Left ventricle myocardium inferior (tissue), 1 donor: ENCODE data around the gene CAPSL. TPM values are rescaled to one million over a fixed set of nuclear protein-coding genes. Genes with fewer than 3 reads are reported as not detected.

Experiments used
- DNase-seq: peaks from one replicate; pipeline ENCODE4 v3.0.0-alpha.2; 2020
- H3K27ac ChIP-seq: fragments of 200-600 bp; replicated peaks from 2 replicates; pipeline ENCODE4 v1.8.0; 2021
- H3K27me3 ChIP-seq: fragments of 200-600 bp; 2 replicates; pipeline ENCODE4 v1.8.0; 2021; ENCODE audit warnings: low read depth
- H3K36me3 ChIP-seq: fragments of 200-600 bp; 2 replicates; pipeline ENCODE4 v1.8.0; 2021
- H3K4me1 ChIP-seq: fragments of 200-600 bp; 2 replicates; pipeline ENCODE4 v1.8.0; 2021
- H3K4me3 ChIP-seq: fragments of 200-600 bp; 2 replicates; pipeline ENCODE4 v1.8.0; 2021; ENCODE audit warnings: mild to moderate bottlenecking, moderate library complexity
- H3K9me3 ChIP-seq: fragments of 200-600 bp; replicated peaks from 2 replicates; pipeline ENCODE4 v1.8.0; 2021
- intact Hi-C: fragments of 100-400 bp; cut with micrococcal nuclease; formaldehyde crosslinking; loops from one replicate; pipeline ENCODE4 v1.11.0; 2022
- total RNA-seq: library from RNA; stranded (reverse); fragmentation: NEBNext Ultra II Directional; extraction: Animal tissue kit (Norgen Biotek cat#: 25700); gene quantifications from one replicate; pipeline ENCODE4 v1.2.1, GENCODE V29; 2021
- TF ChIP-seq, protein P1 (sequence below): fragments of 200-600 bp; IDR thresholded peaks from 2 replicates; pipeline ENCODE4 v1.8.0; 2021; ENCODE audit warnings: antibody characterized with exemption, mild to moderate bottlenecking, borderline replicate concordance
- donor health status: DM: no; HTN: yes; CAD: no; lungs with severe emphysema.

The CAPSL gene
- total RNA-seq, 1 donor from 2014 or later = not detected

DNA sequence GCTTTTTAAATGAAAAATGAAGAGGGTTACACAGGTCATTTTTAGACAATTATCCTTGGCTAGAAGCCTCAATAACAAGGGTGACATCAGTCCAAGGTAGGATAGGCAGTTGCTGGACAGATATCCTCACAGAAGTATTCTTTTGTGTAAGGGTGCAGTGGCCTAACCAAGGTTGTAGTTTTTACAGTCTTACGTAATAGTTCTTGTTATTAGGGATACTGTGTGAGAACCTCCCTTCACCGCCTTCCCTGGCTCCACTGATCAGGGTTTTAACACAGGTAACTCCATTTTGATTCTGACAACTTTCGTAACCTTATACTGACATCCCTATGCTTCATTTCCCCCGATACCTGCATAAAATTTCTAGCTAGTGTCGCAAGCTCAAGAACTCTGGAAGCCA, 8.7 kb upstream of the CAPSL start:
- peaks cover 24% of the 10 kb centered on the region for H3K27me3 ChIP-seq
- TF ChIP-seq, protein P1, sequence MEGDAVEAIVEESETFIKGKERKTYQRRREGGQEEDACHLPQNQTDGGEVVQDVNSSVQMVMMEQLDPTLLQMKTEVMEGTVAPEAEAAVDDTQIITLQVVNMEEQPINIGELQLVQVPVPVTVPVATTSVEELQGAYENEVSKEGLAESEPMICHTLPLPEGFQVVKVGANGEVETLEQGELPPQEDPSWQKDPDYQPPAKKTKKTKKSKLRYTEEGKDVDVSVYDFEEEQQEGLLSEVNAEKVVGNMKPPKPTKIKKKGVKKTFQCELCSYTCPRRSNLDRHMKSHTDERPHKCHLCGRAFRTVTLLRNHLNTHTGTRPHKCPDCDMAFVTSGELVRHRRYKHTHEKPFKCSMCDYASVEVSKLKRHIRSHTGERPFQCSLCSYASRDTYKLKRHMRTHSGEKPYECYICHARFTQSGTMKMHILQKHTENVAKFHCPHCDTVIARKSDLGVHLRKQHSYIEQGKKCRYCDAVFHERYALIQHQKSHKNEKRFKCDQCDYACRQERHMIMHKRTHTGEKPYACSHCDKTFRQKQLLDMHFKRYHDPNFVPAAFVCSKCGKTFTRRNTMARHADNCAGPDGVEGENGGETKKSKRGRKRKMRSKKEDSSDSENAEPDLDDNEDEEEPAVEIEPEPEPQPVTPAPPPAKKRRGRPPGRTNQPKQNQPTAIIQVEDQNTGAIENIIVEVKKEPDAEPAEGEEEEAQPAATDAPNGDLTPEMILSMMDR = no peak
- intact Hi-C loops = no loop called here
- H3K4me1 ChIP-seq = no peaks in the 10 kb centered on the region
- no peak for DNase-seq
- no peak overlapping the region for H3K27ac ChIP-seq
- H3K9me3 ChIP-seq = peaks cover 8% of the 10 kb centered on the region
- no peak overlapping the region for H3K4me3 ChIP-seq
- no peaks in the 10 kb centered on the region for H3K36me3 ChIP-seq

GRCh38 chr5:35939639-35940038, 1.2 kb upstream of the CAPSL start:
- TF ChIP-seq, protein P1 = no peak
- intact Hi-C loops = no loop called here
- Histone ChIP-seq H3K9me3 (peaks cover 5% of the 10 kb centered on the region), H3K36me3 (no peaks in the 10 kb centered on the region), H3K4me1 (no peaks in the 10 kb centered on the region), H3K27ac (no peak overlapping the region), H3K27me3 (peaks cover 40% of the 10 kb centered on the region), H3K4me3 (no peak overlapping the region)
- no peak for DNase-seq

GRCh38 chr5:35926389-35927051, 11.9 kb downstream of the CAPSL start:
- H3K9me3 ChIP-seq = no peaks in the 10 kb centered on the region
- peaks cover 4% of the 10 kb centered on the region for H3K4me1 ChIP-seq
- H3K27ac ChIP-seq = no peak overlapping the region
- TF ChIP-seq, protein P1 = peak; percentile 84
- no peak overlapping the region for H3K4me3 ChIP-seq
- H3K27me3 ChIP-seq = peaks cover 83% of the 10 kb centered on the region
- no peaks in the 10 kb centered on the region for H3K36me3 ChIP-seq
- intact Hi-C loops = loop anchor here (5.0 kb wide), 1 partner anchor 149 kb away; no protein-coding TSS in a partner anchor
- DNase-seq = no peak

- Histone ChIP-seq H3K36me3 (no peaks in the 10 kb centered on the region), H3K27ac (no peak overlapping the region), H3K4me3 (no peak overlapping the region), H3K27me3 (peaks cover 83% of the 10 kb centered on the region), H3K4me1 (peaks cover 4% of the 10 kb centered on the region), H3K9me3 (no peaks in the 10 kb centered on the region)
- DNase-seq = peak; percentile 30
- TF ChIP-seq, protein P1 = peak; percentile 57
- intact Hi-C loops = loop anchor here (5.0 kb wide), 1 partner anchor 148 kb away; no protein-coding TSS in a partner anchor
Measured at GRCh38 chr5:35924950-35925722, 13.3 kb downstream of the CAPSL start.

DNA sequence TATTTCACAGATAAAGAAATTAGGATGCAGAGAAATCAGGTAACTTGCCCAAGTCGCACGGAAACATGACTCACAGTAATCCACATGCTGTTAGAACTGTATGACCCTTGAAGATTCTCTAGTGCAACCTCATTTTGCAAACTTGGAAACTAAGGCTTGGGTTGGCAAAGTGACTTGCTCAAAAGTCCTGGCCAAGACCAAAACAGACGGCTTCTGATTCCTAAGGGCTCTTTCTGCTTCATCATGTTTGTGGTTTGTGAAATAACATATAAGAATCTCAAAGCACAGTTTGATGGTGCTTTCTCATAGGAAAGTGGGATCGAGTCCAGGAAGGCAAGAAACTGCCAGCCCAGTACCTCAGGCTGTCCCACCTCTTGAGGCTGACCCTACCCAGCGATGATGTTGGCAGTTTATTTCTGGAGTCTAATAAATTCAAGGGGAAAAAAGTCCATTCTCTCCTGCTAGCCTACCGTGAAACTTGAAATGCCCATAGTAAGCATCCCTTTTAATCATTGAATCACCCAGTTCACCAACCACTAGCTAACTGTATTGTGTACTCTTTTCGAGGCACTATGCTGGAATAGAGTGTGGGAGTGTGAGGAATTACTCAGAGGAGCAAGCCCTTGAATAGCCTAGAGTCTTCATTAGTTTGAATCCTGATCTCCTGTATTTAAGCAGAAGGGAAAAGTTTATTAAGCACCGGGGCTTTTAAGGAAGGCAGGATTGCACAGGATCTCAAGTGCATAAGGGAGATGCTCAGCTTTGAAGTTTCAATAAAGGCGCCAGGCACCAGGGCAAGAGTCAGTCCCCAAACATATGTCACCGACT, 14.1 kb downstream of the CAPSL start:
- Histone ChIP-seq H3K4me1 (peaks cover 4% of the 10 kb centered on the region), H3K36me3 (no peaks in the 10 kb centered on the region), H3K27me3 (peaks cover 88% of the 10 kb centered on the region), H3K4me3 (no peak overlapping the region), H3K9me3 (peaks cover 6% of the 10 kb centered on the region), H3K27ac (no peak overlapping the region)
- TF ChIP-seq, protein P1 = no peak
- no peak for DNase-seq
- intact Hi-C loops = no loop called here
